ENCODE measurements around the gene NFASC. TPM values are rescaled to one million over a fixed set of nuclear protein-coding genes. Genes with fewer than 3 reads are reported as not detected.

The NFASC gene
- total and polyA plus RNA-seq, 2 experiments from 2014 or later = 3.9 to 11.7 TPM

DNA sequence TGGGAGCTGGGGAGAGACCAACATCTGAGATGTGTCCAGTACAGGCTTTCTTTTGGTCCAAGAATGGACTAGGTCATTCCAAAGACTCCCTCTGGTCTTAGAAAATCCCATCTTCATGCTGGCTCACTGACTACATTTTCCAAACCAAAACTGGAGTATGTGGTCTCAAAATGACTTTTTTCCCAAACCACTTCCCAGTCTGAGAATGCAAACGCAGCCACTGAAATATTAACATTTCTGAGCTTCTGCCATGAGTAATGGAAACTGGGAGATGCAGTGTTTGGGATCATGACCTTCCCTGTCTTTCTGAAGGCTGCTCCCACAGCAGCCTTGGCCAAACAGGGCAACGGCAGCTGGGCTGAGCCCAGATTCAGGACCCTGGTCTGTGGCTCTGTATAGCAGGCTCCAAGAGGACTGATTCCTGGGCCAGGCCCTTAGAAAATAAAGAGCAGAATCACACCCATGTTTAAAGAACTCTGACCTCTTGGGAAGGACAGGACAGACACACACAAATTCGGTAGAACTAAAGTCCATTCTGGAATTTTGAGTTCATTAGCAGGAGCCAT, 110.3 kb downstream of the NFASC start:
- no peak for ATAC-seq
- Mint-ChIP-seq H3K36me3 (ENCODE audit: low read depth) (no peaks in the 10 kb centered on the region), H3K9me3 (no peaks in the 10 kb centered on the region), H3K27me3 (ENCODE audit: insufficient read depth, low read depth, poor library complexity) (peaks cover 12% of the 10 kb centered on the region), H3K27ac (no peak overlapping the region), H3K4me3 (no peak overlapping the region), H3K4me1 (no peaks in the 10 kb centered on the region)
- no peaks in the 10 kb centered on the region for H3K36me3 ChIP-seq (ENCODE audit: insufficient read depth)
- no peak overlapping the region for H2AFZ ChIP-seq
- H3K27me3 ChIP-seq (ENCODE audit: insufficient read depth) = no peaks in the 10 kb centered on the region
- no peak overlapping the region for H3K4me2 ChIP-seq
- no peaks in the 10 kb centered on the region for H3K4me1 ChIP-seq (ENCODE audit: insufficient read depth)
- no peak for TF ChIP-seq POLR2AphosphoS5 (IDR thresholded peaks at IDR 0.05; ENCODE audit: low read depth)
- no peak for TF ChIP-seq NANOG (IDR thresholded peaks at IDR 0.05; ENCODE audit: borderline replicate concordance)
- TF ChIP-seq ZNF114 (CRISPR knock-in tag; IDR thresholded peaks at IDR 0.05) = no peak
- TF ChIP-seq, protein P1, sequence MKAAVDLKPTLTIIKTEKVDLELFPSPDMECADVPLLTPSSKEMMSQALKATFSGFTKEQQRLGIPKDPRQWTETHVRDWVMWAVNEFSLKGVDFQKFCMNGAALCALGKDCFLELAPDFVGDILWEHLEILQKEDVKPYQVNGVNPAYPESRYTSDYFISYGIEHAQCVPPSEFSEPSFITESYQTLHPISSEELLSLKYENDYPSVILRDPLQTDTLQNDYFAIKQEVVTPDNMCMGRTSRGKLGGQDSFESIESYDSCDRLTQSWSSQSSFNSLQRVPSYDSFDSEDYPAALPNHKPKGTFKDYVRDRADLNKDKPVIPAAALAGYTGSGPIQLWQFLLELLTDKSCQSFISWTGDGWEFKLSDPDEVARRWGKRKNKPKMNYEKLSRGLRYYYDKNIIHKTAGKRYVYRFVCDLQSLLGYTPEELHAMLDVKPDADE (IDR thresholded peaks at IDR 0.05) = no peak
- no peak for TF ChIP-seq ZNF331 (CRISPR knock-in tag; IDR thresholded peaks at IDR 0.05; ENCODE audit: low read depth)
- TF ChIP-seq CREB1 (CRISPR knock-in tag; IDR thresholded peaks at IDR 0.05; ENCODE audit: low read depth) = no peak
- TF ChIP-seq, protein P2, sequence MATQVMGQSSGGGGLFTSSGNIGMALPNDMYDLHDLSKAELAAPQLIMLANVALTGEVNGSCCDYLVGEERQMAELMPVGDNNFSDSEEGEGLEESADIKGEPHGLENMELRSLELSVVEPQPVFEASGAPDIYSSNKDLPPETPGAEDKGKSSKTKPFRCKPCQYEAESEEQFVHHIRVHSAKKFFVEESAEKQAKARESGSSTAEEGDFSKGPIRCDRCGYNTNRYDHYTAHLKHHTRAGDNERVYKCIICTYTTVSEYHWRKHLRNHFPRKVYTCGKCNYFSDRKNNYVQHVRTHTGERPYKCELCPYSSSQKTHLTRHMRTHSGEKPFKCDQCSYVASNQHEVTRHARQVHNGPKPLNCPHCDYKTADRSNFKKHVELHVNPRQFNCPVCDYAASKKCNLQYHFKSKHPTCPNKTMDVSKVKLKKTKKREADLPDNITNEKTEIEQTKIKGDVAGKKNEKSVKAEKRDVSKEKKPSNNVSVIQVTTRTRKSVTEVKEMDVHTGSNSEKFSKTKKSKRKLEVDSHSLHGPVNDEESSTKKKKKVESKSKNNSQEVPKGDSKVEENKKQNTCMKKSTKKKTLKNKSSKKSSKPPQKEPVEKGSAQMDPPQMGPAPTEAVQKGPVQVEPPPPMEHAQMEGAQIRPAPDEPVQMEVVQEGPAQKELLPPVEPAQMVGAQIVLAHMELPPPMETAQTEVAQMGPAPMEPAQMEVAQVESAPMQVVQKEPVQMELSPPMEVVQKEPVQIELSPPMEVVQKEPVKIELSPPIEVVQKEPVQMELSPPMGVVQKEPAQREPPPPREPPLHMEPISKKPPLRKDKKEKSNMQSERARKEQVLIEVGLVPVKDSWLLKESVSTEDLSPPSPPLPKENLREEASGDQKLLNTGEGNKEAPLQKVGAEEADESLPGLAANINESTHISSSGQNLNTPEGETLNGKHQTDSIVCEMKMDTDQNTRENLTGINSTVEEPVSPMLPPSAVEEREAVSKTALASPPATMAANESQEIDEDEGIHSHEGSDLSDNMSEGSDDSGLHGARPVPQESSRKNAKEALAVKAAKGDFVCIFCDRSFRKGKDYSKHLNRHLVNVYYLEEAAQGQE (IDR thresholded peaks at IDR 0.05; ENCODE audit: unreplicated experiment) = no peak
- no peak for TF ChIP-seq EZH2 (IDR thresholded peaks at IDR 0.05; ENCODE audit: low read depth, unreplicated experiment)
- TF ChIP-seq, protein P3, sequence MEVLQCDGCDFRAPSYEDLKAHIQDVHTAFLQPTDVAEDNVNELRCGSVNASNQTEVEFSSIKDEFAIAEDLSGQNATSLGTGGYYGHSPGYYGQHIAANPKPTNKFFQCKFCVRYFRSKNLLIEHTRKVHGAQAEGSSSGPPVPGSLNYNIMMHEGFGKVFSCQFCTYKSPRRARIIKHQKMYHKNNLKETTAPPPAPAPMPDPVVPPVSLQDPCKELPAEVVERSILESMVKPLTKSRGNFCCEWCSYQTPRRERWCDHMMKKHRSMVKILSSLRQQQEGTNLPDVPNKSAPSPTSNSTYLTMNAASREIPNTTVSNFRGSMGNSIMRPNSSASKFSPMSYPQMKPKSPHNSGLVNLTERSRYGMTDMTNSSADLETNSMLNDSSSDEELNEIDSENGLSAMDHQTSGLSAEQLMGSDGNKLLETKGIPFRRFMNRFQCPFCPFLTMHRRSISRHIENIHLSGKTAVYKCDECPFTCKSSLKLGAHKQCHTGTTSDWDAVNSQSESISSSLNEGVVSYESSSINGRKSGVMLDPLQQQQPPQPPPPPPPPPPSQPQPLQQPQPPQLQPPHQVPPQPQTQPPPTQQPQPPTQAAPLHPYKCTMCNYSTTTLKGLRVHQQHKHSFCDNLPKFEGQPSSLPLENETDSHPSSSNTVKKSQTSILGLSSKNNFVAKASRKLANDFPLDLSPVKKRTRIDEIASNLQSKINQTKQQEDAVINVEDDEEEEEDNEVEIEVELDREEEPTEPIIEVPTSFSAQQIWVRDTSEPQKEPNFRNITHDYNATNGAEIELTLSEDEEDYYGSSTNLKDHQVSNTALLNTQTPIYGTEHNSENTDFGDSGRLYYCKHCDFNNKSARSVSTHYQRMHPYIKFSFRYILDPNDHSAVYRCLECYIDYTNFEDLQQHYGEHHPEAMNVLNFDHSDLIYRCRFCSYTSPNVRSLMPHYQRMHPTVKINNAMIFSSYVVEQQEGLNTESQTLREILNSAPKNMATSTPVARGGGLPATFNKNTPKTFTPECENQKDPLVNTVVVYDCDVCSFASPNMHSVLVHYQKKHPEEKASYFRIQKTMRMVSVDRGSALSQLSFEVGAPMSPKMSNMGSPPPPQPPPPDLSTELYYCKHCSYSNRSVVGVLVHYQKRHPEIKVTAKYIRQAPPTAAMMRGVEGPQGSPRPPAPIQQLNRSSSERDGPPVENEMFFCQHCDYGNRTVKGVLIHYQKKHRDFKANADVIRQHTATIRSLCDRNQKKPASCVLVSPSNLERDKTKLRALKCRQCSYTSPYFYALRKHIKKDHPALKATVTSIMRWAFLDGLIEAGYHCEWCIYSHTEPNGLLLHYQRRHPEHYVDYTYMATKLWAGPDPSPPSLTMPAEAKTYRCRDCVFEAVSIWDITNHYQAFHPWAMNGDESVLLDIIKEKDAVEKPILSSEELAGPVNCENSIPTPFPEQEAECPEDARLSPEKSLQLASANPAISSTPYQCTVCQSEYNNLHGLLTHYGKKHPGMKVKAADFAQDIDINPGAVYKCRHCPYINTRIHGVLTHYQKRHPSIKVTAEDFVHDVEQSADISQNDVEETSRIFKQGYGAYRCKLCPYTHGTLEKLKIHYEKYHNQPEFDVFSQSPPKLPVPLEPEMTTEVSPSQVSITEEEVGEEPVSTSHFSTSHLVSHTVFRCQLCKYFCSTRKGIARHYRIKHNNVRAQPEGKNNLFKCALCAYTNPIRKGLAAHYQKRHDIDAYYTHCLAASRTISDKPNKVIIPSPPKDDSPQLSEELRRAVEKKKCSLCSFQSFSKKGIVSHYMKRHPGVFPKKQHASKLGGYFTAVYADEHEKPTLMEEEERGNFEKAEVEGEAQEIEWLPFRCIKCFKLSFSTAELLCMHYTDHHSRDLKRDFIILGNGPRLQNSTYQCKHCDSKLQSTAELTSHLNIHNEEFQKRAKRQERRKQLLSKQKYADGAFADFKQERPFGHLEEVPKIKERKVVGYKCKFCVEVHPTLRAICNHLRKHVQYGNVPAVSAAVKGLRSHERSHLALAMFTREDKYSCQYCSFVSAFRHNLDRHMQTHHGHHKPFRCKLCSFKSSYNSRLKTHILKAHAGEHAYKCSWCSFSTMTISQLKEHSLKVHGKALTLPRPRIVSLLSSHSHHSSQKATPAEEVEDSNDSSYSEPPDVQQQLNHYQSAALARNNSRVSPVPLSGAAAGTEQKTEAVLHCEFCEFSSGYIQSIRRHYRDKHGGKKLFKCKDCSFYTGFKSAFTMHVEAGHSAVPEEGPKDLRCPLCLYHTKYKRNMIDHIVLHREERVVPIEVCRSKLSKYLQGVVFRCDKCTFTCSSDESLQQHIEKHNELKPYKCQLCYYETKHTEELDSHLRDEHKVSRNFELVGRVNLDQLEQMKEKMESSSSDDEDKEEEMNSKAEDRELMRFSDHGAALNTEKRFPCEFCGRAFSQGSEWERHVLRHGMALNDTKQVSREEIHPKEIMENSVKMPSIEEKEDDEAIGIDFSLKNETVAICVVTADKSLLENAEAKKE (CRISPR knock-in tag; IDR thresholded peaks at IDR 0.05) = no peak
- H3F3A ChIP-seq (replicated peaks; ENCODE audit: low read depth) = no peaks in the 10 kb centered on the region
- no peaks in the 10 kb centered on the region for H3K9me2 ChIP-seq (ENCODE audit: insufficient read depth)
- no peaks in the 10 kb centered on the region for H4K20me1 ChIP-seq (replicated peaks; ENCODE audit: insufficient read depth)
- no peak for DNase-seq (ENCODE audit: low spot score)
- no peak overlapping the region for H3K4me3 ChIP-seq
- H3K27ac ChIP-seq (ENCODE audit: low read depth) = no peak overlapping the region
- no peaks in the 10 kb centered on the region for H3K79me2 ChIP-seq (replicated peaks; ENCODE audit: insufficient read depth)
